SKM-1 (cell line): Measurements from ENCODE around the gene FILIP1L.

ENCODE experiments used
- DNase-seq: peaks from one replicate; lab custom pipeline; 2025; ENCODE audit not compliant: unreplicated experiment; lab: John Stamatoyannopoulos, UW

The FILIP1L gene

GRCh38 chr3:99899603-99900002 lies 214.7 kb downstream of the FILIP1L start:
- DNase-seq = no peak

- peak; percentile 21 for DNase-seq
These were observed 217.8 kb downstream of the FILIP1L start for GRCh38 chr3:99896482-99896881.

GRCh38 chr3:99895703-99896441 lies 218.4 kb downstream of the FILIP1L start:
- DNase-seq = peak; percentile 80

- DNase-seq = no peak
These were observed 219.1 kb downstream of the FILIP1L start for GRCh38 chr3:99895131-99895696.

- DNase-seq = no peak
These were observed 222.0 kb downstream of the FILIP1L start for GRCh38 chr3:99892332-99892731.

GRCh38 chr3:99891610-99892285 lies 222.6 kb downstream of the FILIP1L start:
- no peak for DNase-seq

GRCh38 chr3:99885851-99886250 lies 228.4 kb downstream of the FILIP1L start:
- no peak for DNase-seq

GRCh38 chr3:99885085-99885484 lies 229.2 kb downstream of the FILIP1L start:
- no peak for DNase-seq

- no peak for DNase-seq
These were observed 229.8 kb downstream of the FILIP1L start for GRCh38 chr3:99884484-99884883.

GRCh38 chr3:99883693-99884092 lies 230.6 kb downstream of the FILIP1L start:
- no peak for DNase-seq

- no peak for DNase-seq
These were observed 231.2 kb downstream of the FILIP1L start for GRCh38 chr3:99883138-99883461.

DNA sequence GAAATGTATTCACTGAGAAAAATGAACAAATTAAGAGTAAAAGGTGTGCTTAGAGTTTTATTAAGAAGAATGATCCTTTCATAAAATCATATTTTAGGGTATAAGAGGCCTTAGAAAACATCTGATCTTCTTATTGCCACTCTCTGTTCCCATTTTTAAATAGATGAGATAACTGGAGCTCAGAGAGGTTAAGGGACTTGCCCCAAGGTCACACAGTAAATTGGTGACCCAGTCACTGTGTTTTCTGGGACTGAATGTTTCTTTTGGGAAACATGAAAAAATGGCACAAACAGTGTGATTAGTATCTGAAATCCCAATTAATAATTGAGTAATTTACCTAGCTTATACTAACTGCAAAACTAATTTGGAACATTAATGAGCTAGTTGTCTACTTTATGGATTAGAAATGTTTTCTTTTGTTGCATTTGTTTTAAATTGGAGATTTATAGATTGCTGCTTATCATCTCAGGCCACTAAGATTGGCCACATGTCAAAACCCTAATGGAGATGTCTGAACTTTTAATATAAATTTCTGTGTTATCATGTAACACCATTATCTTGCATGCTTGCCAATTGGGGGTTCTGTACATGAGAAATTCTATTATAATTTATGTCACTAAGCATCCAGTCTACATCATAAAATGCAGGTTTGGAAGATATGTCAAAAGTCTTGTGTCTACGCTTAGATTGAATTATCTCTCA lies 231.7 kb downstream of the FILIP1L start:
- no peak for DNase-seq

DNA sequence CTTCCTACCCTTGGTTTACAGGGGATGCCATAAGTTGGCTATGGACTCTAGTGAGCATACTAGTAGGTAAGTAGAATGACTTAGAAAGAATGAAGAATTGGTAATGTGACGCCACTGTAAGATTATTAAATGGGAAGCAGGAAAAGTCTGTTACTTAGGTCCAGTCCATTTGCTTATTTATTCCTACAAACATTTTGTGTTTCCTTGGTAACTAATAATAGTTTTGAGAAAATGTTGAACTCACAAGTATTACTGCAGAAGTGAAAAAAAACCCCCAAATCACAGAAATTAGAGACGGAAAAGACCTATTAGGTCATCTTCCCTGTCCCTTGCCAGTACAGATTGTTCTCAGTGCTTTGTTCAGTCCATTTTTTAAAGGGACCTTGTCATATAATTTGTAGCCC lies 233.2 kb downstream of the FILIP1L start:
- DNase-seq = no peak

GRCh38 chr3:99879275-99879674 lies 235.0 kb downstream of the FILIP1L start:
- DNase-seq = no peak

GRCh38 chr3:99878005-99878404 lies 236.3 kb downstream of the FILIP1L start:
- DNase-seq = no peak

DNA sequence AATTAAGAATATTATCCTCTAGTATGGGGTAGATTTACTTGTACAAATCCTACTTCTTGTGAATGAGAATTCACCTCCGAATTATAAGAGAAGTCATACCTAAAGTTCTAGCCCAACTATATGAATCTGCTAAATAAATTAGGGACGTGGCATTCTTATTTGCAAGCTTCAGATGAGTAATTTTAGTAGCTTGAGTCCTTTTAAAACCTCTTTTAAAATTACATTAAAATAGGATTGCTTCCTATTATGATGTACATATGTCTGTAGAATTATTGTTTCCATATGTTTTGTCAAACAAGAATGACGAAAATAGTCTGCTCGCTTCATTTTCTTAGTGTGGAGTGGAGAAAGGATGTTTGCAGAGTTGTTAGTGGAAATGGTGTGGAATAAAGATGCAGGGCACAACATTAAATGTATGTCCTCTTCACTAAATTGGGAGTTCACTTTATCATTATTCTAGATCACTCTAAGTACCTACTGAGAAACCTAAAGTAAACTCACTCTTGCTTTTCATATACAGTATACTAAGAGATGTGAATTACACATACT lies 237.2 kb downstream of the FILIP1L start:
- DNase-seq = no peak

GRCh38 chr3:99875929-99876841 lies 238.1 kb downstream of the FILIP1L start:
- peak; percentile 34 for DNase-seq

GRCh38 chr3:99875581-99875928 lies 238.7 kb downstream of the FILIP1L start:
- peak; percentile 43 for DNase-seq

GRCh38 chr3:99874237-99875002 lies 239.9 kb downstream of the FILIP1L start:
- DNase-seq = no peak
